LNCAP (cell line): ENCODE data around the gene PNCK.

ENCODE experiments used
- TF ChIP-seq, protein P1 (sequence below): fragments of 450-650 bp; IDR thresholded peaks from 2 replicates; pipeline ENCODE4 v1.5.1; 2017; ENCODE audit warnings: mild to moderate bottlenecking

The PNCK gene

DNA sequence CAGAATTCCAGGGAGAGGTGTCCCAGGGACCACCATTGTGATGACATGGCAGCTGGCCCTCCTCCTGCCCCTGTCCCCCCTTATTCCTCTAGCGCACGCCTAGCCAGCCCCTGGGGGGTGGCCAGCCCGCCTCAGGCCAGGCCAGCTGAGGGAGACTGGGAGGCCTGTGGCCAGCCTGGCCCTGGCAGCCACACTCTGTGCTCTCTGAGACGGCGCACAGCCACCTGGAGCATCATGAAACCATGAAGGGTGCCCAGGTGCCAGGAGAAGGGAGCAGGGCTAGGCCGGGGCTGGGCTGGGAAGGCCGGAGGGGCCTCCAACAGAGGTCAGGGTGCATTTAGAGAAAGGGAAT, 41.0 kb downstream of the PNCK start:
- TF ChIP-seq, protein P1, sequence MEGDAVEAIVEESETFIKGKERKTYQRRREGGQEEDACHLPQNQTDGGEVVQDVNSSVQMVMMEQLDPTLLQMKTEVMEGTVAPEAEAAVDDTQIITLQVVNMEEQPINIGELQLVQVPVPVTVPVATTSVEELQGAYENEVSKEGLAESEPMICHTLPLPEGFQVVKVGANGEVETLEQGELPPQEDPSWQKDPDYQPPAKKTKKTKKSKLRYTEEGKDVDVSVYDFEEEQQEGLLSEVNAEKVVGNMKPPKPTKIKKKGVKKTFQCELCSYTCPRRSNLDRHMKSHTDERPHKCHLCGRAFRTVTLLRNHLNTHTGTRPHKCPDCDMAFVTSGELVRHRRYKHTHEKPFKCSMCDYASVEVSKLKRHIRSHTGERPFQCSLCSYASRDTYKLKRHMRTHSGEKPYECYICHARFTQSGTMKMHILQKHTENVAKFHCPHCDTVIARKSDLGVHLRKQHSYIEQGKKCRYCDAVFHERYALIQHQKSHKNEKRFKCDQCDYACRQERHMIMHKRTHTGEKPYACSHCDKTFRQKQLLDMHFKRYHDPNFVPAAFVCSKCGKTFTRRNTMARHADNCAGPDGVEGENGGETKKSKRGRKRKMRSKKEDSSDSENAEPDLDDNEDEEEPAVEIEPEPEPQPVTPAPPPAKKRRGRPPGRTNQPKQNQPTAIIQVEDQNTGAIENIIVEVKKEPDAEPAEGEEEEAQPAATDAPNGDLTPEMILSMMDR, result no peak

DNA sequence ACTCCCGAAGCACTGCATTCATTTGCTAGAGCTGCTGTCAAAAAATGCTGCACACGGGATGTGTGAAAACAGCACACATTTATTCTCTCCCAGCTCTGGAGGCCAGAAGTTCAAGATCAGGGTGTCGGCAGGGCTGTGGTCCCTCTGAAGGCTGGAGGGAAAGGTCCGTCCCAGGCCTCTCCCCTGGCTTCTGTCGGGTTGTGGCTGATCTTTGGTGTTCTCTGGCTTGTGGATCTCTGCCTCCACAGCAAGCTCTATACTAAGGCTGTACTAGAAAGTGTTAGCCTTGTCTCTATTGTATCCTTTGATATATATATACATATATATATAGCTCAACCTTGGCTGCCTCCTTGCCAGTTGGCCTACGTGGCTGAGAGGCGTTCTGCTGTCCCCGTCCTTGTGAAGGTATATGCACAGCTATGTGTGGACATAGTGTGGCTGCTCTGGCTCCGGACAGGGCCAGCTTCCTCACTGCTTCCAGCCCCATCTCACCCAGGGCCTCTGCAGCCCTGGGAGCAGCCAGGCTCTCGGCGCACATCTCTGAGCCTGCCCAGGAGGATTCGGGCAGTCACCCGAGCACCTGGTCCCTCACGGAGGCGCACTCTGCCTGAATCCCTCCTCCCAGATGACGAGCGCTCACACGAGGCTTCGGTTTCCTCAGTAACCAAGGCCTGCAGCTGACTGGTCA, 41.6 kb downstream of the PNCK start:
- TF ChIP-seq, protein P1, result no peak

GRCh38 chrX:153631346-153631745, 42.3 kb downstream of the PNCK start:
- TF ChIP-seq, protein P1, result no peak

DNA sequence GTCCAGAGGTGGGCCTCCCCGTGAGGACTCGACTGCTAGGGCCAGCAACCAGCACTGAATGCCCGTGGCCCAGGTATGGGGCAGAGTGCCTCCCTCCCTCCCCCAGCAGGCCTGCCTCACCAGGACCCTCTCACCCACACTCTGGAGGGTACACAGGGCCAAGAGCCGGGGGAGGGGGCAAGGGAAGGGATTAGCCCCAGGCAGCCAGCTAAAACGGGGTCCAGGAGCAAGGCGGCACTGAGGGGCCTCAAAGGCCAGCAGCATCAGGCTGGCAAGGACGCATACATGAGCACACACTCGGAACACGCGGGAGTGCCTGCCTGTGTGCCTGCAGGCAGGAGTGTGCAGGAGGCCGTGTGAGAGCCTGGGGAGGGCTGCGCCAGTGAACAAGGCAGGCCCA, 44.9 kb downstream of the PNCK start:
- TF ChIP-seq, protein P1, result no peak

DNA sequence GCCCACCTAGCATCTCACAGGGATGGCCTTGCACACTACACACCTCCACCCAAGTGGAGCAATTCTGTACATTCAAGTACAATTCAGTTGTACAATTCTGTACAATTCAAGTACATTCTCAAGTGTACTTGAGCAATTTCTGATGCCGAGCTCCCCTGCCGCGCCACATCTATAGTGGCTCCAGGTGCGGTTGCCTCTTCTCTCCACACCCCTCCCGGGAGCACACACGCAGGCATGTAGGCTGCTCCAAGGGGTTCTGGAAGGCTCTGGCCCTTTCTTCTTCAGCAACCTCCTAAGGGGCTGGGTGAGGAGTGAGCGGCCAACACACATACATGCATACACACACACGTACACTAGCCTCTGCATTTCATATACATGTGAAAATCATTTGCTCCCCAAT, 45.5 kb downstream of the PNCK start:
- TF ChIP-seq, protein P1, result no peak

DNA sequence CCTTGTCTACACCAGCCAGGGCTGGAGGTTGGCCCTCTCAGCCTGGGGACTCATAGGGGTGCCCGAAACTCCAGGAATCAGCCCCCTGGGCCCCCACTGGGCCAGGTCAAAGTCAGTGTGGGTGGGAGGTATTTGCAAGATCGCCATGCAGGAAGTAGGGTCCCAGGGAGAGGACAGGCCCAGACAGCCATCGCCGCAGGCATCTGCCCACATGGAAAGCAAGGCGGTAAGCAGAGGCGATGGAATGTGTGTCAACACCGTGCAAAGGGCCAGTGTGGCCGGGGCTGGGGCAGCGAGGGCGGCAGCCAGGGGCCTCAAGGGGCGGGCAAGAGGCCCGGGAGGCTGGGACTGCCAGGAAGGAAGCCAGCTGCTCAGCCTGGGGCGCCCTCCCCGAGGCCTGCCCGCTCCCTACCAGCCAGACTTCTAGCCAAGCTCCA, 45.9 kb downstream of the PNCK start:
- TF ChIP-seq, protein P1, result no peak

DNA sequence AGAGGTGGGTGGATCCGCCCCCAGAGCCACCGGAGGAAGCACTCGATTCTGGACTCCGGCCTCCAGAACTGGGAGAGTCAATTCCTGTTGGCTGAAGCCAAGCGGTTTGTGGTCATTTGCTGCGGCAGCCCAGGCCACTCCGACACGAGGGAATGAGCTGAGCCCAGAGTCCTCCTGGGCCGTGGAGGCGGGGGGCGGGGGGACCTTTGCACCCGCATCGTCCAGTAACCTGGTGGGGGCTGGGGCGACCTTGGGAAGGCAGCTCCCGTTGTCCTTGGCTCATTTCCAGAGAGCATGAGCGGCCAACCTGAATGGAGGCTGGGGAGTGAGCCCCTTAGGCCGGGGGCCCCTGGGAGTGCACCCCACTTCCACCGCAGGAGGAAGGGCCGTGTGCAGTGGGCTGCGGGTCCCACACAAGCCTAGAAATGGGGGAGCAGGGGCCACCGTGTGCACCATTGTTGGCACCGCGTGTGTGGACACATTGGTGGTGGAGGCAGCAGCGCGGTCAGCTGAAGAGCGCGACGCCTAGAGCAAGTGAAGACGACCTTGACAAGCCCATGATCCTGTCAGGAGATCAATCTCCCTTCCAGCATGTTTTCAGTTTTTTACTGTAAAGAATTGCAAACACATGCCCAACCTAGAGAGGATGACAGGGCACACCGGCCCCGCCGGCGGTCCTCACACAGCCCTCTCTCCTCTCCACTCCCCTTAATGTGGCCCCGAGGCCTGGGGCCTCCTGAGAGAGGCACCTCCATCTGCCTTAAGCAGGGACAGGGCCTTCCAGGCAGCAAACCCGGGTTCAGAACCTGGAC, 46.5 kb downstream of the PNCK start:
- TF ChIP-seq, protein P1, result no peak
